Measurements from ENCODE around the gene DCST2. TPM values are rescaled to one million over a fixed set of nuclear protein-coding genes. Genes with fewer than 3 reads are reported as not detected.

DCST2 gene
- polyA plus RNA-seq, 2 of the 4 experiments (the other 2 are of a cell fraction) = 0.23 to 1.0 TPM

GRCh38 chr1:155014709-155015508 is 18.7 kb downstream of the DCST2 start:
- Histone ChIP-seq H3K4me3 (no peak overlapping the region), H3K9me3 (no peaks in the 10 kb centered on the region), H3K4me2 (no peak overlapping the region), H3K4me1 (peaks cover 86% of the 10 kb centered on the region), H3K27ac (peak overlapping the region; percentile 96 to 99; a peak in 3 of 6 replicates)
- ChIA-PET CTCF (interaction anchor here (1.6 kb wide), 1 partner anchor 108 kb away, joined by 5 read pairs; no protein-coding TSS in a partner anchor), POLR2A (interaction anchor here (0.9 to 2.8 kb wide), 3 partner anchors 11 to 78 kb away, joined by 3 to 14 read pairs (median 5); partner anchors contain the start of gene PMVK)
- ATAC-seq (no peak), DNase-seq (ENCODE audit: low read depth in 1 of 2, low spot score in 1 of 2) (no peak), FAIRE-seq (no peak)
- TF ChIP-seq RARB (CRISPR knock-in tag; IDR thresholded peaks at IDR 0.05) = no peak
- TF ChIP-seq NPAS2 (CRISPR knock-in tag; IDR thresholded peaks at IDR 0.05; ENCODE audit: borderline replicate concordance) = no peak
- TF ChIP-seq, protein P1, sequence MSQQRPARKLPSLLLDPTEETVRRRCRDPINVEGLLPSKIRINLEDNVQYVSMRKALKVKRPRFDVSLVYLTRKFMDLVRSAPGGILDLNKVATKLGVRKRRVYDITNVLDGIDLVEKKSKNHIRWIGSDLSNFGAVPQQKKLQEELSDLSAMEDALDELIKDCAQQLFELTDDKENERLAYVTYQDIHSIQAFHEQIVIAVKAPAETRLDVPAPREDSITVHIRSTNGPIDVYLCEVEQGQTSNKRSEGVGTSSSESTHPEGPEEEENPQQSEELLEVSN (IDR thresholded peaks at IDR 0.05; ENCODE audit: borderline replicate concordance, low read depth) = no peak
- no peak for TF ChIP-seq POLR2A (IDR thresholded peaks at IDR 0.05; ENCODE audit: low read length)
- WGBS (ENCODE audit: missing lambda C conversion rate) = 91% methylated on average over 20 of the region's 31 CpGs

DNA sequence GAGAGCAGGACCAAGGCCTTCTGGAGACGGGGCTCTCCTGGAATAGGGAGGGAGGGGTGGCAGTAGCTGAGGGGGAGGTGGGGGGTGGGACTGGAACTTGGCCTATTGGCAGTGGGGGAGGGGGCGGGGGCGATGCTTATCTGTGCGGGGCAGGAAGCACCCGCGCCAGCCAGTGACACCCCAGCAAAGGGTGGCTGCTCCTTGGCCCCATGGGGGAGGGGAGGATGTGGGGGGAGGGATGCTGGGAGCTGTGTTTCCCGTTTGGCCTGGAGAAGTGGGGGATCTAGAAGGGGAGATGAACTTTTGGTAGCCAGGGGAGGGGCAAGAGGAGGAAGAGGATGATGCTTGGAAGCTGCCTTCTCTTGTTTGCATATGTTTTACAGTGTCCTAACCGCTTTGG is 19.9 kb downstream of the DCST2 start:
- POLR2A ChIA-PET = no interaction called here
- no peak overlapping the region for H3K4me3 ChIP-seq
- 54% methylated on average over 2 of the region's 8 CpGs for WGBS (ENCODE audit: missing lambda C conversion rate)
- peak overlapping the region; percentile 67 to 100; a peak in 4 of 6 replicates for H3K27ac ChIP-seq
- no peak for TF ChIP-seq NR3C1 (IDR thresholded peaks at IDR 0.05)
- no peak for TF ChIP-seq HES2 (IDR thresholded peaks at IDR 0.05)
- TF ChIP-seq, protein P2, sequence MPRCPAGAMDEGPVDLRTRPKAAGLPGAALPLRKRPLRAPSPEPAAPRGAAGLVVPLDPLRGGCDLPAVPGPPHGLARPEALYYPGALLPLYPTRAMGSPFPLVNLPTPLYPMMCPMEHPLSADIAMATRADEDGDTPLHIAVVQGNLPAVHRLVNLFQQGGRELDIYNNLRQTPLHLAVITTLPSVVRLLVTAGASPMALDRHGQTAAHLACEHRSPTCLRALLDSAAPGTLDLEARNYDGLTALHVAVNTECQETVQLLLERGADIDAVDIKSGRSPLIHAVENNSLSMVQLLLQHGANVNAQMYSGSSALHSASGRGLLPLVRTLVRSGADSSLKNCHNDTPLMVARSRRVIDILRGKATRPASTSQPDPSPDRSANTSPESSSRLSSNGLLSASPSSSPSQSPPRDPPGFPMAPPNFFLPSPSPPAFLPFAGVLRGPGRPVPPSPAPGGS (IDR thresholded peaks at IDR 0.05) = no peak
- no peak for TF ChIP-seq BHLHE40 (IDR thresholded peaks at IDR 0.05; ENCODE audit: low read depth, low read length)
- TF ChIP-seq MAZ (IDR thresholded peaks at IDR 0.05; ENCODE audit: borderline replicate concordance, low read depth, low read length) = no peak
- TF ChIP-seq SREBF2 (IDR thresholded peaks at IDR 0.05) = no peak
- TF ChIP-seq RFX5 (IDR thresholded peaks at IDR 0.05) = no peak
- no peak for TF ChIP-seq RAD21 (conservative IDR thresholded peaks at IDR 0.05 in 1 of 2, IDR thresholded peaks at IDR 0.05 in 1 of 2)
- TF ChIP-seq, protein P1 (IDR thresholded peaks at IDR 0.05; ENCODE audit: borderline replicate concordance, low read depth) = no peak
- no peak for TF ChIP-seq ZC3H11A (IDR thresholded peaks at IDR 0.05)
- TF ChIP-seq, protein P3, sequence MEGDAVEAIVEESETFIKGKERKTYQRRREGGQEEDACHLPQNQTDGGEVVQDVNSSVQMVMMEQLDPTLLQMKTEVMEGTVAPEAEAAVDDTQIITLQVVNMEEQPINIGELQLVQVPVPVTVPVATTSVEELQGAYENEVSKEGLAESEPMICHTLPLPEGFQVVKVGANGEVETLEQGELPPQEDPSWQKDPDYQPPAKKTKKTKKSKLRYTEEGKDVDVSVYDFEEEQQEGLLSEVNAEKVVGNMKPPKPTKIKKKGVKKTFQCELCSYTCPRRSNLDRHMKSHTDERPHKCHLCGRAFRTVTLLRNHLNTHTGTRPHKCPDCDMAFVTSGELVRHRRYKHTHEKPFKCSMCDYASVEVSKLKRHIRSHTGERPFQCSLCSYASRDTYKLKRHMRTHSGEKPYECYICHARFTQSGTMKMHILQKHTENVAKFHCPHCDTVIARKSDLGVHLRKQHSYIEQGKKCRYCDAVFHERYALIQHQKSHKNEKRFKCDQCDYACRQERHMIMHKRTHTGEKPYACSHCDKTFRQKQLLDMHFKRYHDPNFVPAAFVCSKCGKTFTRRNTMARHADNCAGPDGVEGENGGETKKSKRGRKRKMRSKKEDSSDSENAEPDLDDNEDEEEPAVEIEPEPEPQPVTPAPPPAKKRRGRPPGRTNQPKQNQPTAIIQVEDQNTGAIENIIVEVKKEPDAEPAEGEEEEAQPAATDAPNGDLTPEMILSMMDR (IDR thresholded peaks at IDR 0.05) = no peak
- no peak for TF ChIP-seq KDM5A (IDR thresholded peaks at IDR 0.05)
- TF ChIP-seq MYC (IDR thresholded peaks at IDR 0.05; ENCODE audit: borderline replicate concordance, low read length) = no peak
- no peak for TF ChIP-seq JUN (IDR thresholded peaks at IDR 0.05)
- TF ChIP-seq TFCP2L1 (CRISPR knock-in tag; IDR thresholded peaks at IDR 0.05) = no peak
- TF ChIP-seq, protein P4, sequence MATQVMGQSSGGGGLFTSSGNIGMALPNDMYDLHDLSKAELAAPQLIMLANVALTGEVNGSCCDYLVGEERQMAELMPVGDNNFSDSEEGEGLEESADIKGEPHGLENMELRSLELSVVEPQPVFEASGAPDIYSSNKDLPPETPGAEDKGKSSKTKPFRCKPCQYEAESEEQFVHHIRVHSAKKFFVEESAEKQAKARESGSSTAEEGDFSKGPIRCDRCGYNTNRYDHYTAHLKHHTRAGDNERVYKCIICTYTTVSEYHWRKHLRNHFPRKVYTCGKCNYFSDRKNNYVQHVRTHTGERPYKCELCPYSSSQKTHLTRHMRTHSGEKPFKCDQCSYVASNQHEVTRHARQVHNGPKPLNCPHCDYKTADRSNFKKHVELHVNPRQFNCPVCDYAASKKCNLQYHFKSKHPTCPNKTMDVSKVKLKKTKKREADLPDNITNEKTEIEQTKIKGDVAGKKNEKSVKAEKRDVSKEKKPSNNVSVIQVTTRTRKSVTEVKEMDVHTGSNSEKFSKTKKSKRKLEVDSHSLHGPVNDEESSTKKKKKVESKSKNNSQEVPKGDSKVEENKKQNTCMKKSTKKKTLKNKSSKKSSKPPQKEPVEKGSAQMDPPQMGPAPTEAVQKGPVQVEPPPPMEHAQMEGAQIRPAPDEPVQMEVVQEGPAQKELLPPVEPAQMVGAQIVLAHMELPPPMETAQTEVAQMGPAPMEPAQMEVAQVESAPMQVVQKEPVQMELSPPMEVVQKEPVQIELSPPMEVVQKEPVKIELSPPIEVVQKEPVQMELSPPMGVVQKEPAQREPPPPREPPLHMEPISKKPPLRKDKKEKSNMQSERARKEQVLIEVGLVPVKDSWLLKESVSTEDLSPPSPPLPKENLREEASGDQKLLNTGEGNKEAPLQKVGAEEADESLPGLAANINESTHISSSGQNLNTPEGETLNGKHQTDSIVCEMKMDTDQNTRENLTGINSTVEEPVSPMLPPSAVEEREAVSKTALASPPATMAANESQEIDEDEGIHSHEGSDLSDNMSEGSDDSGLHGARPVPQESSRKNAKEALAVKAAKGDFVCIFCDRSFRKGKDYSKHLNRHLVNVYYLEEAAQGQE (IDR thresholded peaks at IDR 0.05) = no peak
- TF ChIP-seq ESRRA (IDR thresholded peaks at IDR 0.05; ENCODE audit: borderline replicate concordance, low read length) = no peak
- no peak for TF ChIP-seq POLR2A (IDR thresholded peaks at IDR 0.05; ENCODE audit: low read length)
- no peak for TF ChIP-seq CHD4 (IDR thresholded peaks at IDR 0.05; ENCODE audit: borderline replicate concordance)
- peak overlapping the region; percentile 59; the same call in 2 of the 3 replicates for H3K4me2 ChIP-seq
- no peak for ATAC-seq
- peaks cover 88% of the 10 kb centered on the region for H3K4me1 ChIP-seq
- FAIRE-seq = no peak
- CTCF ChIA-PET = no interaction called here
- H3K9me3 ChIP-seq = no peaks in the 10 kb centered on the region
- no peak for DNase-seq (ENCODE audit: low read depth in 1 of 2, low spot score in 1 of 2)

Data from A549 (cell line).